IMR-90 (cell line): Measurements from ENCODE around the gene TTC21B. TPM values are rescaled to one million over a fixed set of nuclear protein-coding genes. Genes with fewer than 3 reads are reported as not detected.

ENCODE experiments used
- ATAC-seq: fragments of 200-7000 bp; cut with Tn5 transposase; 2 replicates; pipeline ENCODE4 v1.9.1; 2020; ENCODE audit warnings: low read depth, mild to moderate bottlenecking, moderate library complexity
- BruUV-seq: library from RNA; stranded (reverse); fragments of 400-500 nt; replicated peaks from 2 replicates; lab custom pipeline; 2021; lab: Mats Ljungman, UMichigan
- CTCF ChIA-PET: fragments of 300-600 bp; formaldehyde crosslinking; extraction: SDS; loops from one replicate; lab custom pipeline; 2021; ENCODE audit warnings: antibody characterized with exemption; lab: Yijun Ruan, JAX
- POLR2A ChIA-PET: fragments of 300-600 bp; sonication (Branson Sonifier 250); formaldehyde crosslinking; loops from one replicate; lab custom pipeline; 2022; ENCODE audit warnings: antibody characterized with exemption; ENCODE audit not compliant: unreplicated experiment; lab: Charles Lee
- DNase-seq: peaks from one replicate; pipeline ENCODE4 v3.0.0; 2013
- H2AFZ ChIP-seq: replicated peaks from 2 replicates; pipeline ENCODE3; 2013; ENCODE audit warnings: low read length, mild to moderate bottlenecking; ENCODE audit not compliant: poor library complexity
- H2AK5ac ChIP-seq: 2 replicates; pipeline ENCODE4 v1.6.1; 2013; ENCODE audit warnings: low read depth, low read length, inconsistent platforms
- H2AK9ac ChIP-seq: replicated peaks from 2 replicates; pipeline ENCODE3; 2013; ENCODE audit warnings: mild to moderate bottlenecking, low read depth, low read length, moderate library complexity; ENCODE audit not compliant: poor library complexity
- H2BK120ac ChIP-seq: 2 replicates; pipeline ENCODE4 v1.6.1; 2013; ENCODE audit warnings: low read depth, low read length, inconsistent platforms
- H2BK15ac ChIP-seq: 3 replicates; pipeline ENCODE4 v1.6.1; 2013; ENCODE audit warnings: low read depth, low read length, inconsistent platforms
- H2BK20ac ChIP-seq: 2 replicates; pipeline ENCODE4 v1.6.1; 2013; ENCODE audit warnings: low read depth, mild to moderate bottlenecking, inconsistent platforms, low read length, moderate library complexity
- H2BK5ac ChIP-seq: 2 replicates; pipeline ENCODE4 v1.6.1; 2013; ENCODE audit warnings: mild to moderate bottlenecking, low read depth, low read length, inconsistent platforms; ENCODE audit not compliant: poor library complexity, severe bottlenecking
- H3K14ac ChIP-seq: replicated peaks from 2 replicates; pipeline ENCODE4 v1.6.1; 2013; ENCODE audit warnings: low read depth, low read length, inconsistent platforms
- H3K18ac ChIP-seq: 2 replicates; pipeline ENCODE4 v1.6.1; 2013; ENCODE audit warnings: low read depth, low read length, control low read depth
- H3K23ac ChIP-seq: 2 replicates; pipeline ENCODE4 v1.6.1; 2013; ENCODE audit warnings: low read depth, low read length, inconsistent platforms
- H3K27ac ChIP-seq: 2 replicates; pipeline ENCODE4 v1.5.1; 2013; ENCODE audit warnings: mild to moderate bottlenecking, control low read depth, low read length; ENCODE audit not compliant: insufficient read depth
- H3K27me3 ChIP-seq: 2 replicates; pipeline ENCODE4 v1.6.1; 2013; ENCODE audit warnings: low read length; ENCODE audit not compliant: control insufficient read depth, insufficient read depth
- H3K36me3 ChIP-seq: 2 replicates; pipeline ENCODE4 v1.6.1; 2013; ENCODE audit warnings: low read length, mixed read lengths; ENCODE audit not compliant: control insufficient read depth, insufficient read depth
- H3K4ac ChIP-seq: 2 replicates; pipeline ENCODE4 v1.6.1; 2013; ENCODE audit warnings: low read depth, low read length, inconsistent platforms
- H3K4me1 ChIP-seq: 2 replicates; pipeline ENCODE4 v1.6.1; 2013; ENCODE audit warnings: low read length, mixed read lengths; ENCODE audit not compliant: control insufficient read depth, insufficient read depth
- H3K4me2 ChIP-seq: 2 replicates; pipeline ENCODE4 v1.6.1; 2013; ENCODE audit warnings: low read depth, mild to moderate bottlenecking, control low read depth, low read length, moderate library complexity
- H3K4me3 ChIP-seq: 2 replicates; pipeline ENCODE4 v1.5.1; 2013; ENCODE audit warnings: low read depth, mild to moderate bottlenecking, control low read depth, low read length, moderate library complexity; ENCODE audit not compliant: insufficient read depth
- H3K56ac ChIP-seq: 2 replicates; pipeline ENCODE4 v1.6.1; 2013; ENCODE audit warnings: low read length, inconsistent platforms; ENCODE audit not compliant: insufficient read depth; ENCODE audit errors: extremely low read depth
- H3K79me1 ChIP-seq, 2 experiments: 2 replicates each; pipeline ENCODE4 v1.6.1; 2013; ENCODE audit warnings: low read length in 2 of 2, inconsistent platforms in 1 of 2, low read depth in 1 of 2
- H3K9ac ChIP-seq: 2 replicates; pipeline ENCODE4 v1.6.1; 2013; ENCODE audit warnings: low read depth, low read length, control low read depth
- H3K9me1 ChIP-seq: 2 replicates; pipeline ENCODE4 v1.6.1; 2013; ENCODE audit warnings: low read length, inconsistent platforms; ENCODE audit not compliant: insufficient read depth
- H3K9me3 ChIP-seq: 2 replicates; pipeline ENCODE4 v1.6.1; 2013; ENCODE audit warnings: low read length; ENCODE audit not compliant: control insufficient read depth, insufficient read depth
- H4K20me1 ChIP-seq: 2 replicates; pipeline ENCODE4 v1.6.1; 2013; ENCODE audit warnings: low read length, inconsistent platforms; ENCODE audit not compliant: insufficient read depth
- H4K5ac ChIP-seq: 2 replicates; pipeline ENCODE4 v1.6.1; 2013; ENCODE audit warnings: mild to moderate bottlenecking, low read depth, low read length, control low read depth
- H4K8ac ChIP-seq, 2 experiments: 2 replicates each; pipeline ENCODE4 v1.6.1; 2013; ENCODE audit warnings: low read depth in 2 of 2, low read length in 2 of 2, control low read depth in 1 of 2, inconsistent platforms in 1 of 2
- H4K91ac ChIP-seq: 2 replicates; pipeline ENCODE4 v1.6.1; 2013; ENCODE audit warnings: low read depth, low read length, inconsistent platforms; ENCODE audit not compliant: insufficient read depth
- CEBPB ChIP-seq: IDR thresholded peaks from 2 replicates; pipeline ENCODE4 v1.6.1; 2012; ENCODE audit warnings: low read depth, low read length, improper control_type of control experiment
- WGBS, 2 experiments: methylation state at CpG; one replicate each; pipeline versions ENCODE4 v1.1.5 to v1.1.7; 2013; ENCODE audit warnings: missing lambda C conversion rate in 2 of 2; ENCODE audit not compliant: insufficient read length in 1 of 2; ENCODE audit errors: extremely low coverage in 2 of 2; 5-methylcytosine and 5-hydroxymethylcytosine counted together
- dilution Hi-C: fragments of 300-500 bp; cut with HindIII; formaldehyde crosslinking; loops from one replicate; pipeline ENCODE4 v1.14.3; 2018; ENCODE audit warnings: low sequenced_read_pairs; ENCODE audit not compliant: unreplicated experiment
- in situ Hi-C: fragments of 300-500 bp; cut with MboI; formaldehyde crosslinking; loops from 3 replicates; pipeline ENCODE4 v1.14.3; 2019; ENCODE audit warnings: low sequenced_read_pairs, inconsistent platforms, mixed read lengths
- intact Hi-C: fragments of 100-400 bp; cut with micrococcal nuclease; formaldehyde crosslinking; loops from 2 replicates; pipeline ENCODE4 v1.10.0; 2022
- polyA plus RNA-seq, 3 experiments: library from polyadenylated mRNA; depleted of rRNA; stranded (reverse); fragments of >200 nt; gene quantifications; 2 replicates each; pipeline ENCODE4 v1.2.3, GENCODE V29; 2012; ENCODE audit warnings: low replicate concordance in 1 of 3
- total RNA-seq: library from RNA; depleted of rRNA; stranded (reverse); fragments of >200 nt; gene quantifications from 2 replicates; pipeline ENCODE4 v1.2.3, GENCODE V29; 2012
- TF ChIP-seq, protein P1 (sequence below): fragments of 150-350 bp; IDR thresholded peaks from 2 replicates; pipeline ENCODE4 v1.6.1; 2016; ENCODE audit warnings: low read depth, mild to moderate bottlenecking, low read length, moderate library complexity, borderline replicate concordance

The TTC21B gene
- total and polyA plus RNA-seq, 2 of the 4 experiments (the other 2 are of a cell fraction) = 8.0 to 17.2 TPM

DNA sequence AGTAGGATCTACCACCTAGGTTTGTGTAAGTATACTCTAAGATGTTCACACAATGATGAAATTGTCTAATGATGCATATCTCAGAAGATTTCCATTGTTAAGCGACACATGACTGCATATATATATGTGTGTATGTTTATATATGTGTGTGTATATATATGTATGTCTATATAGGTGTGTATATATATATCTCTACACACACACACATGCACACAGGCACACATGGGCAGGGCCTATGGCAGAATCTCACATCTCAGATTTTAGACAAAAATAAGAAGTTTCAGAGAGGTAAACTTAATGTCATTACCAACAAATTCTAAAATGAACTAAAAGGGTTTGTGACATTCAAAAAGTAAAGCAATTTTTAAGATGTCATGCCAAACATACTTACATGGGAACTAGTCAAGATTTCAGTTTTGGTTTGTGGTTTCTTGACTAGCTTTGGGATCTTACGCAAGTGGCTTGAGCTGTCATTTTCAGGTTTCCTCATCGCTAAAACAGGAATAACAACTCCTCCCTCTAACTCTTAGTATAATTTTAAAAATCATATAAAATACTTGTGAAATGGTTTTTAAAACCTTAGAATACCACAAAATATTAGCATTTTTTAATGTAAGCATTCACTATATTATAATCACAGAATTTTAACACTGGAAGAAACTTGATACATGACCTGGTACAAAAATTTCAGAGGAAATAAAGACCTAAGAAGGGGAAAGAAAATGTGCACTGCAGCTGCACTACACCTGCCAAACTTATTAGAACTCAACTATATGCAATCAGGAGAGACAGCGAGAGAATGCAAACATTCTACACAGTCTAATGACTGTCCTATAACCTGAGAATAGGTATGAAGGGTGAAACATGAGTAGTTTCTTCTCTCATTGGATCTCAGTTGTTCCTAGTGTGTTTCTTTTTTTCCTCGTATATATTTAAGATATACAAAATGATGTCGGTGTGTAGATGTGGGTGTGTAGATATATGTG is 75.7 kb downstream of the TTC21B start:
- dilution Hi-C loops = no loop called here
- in situ Hi-C loops = loop anchor here (5.0 kb wide), 1 partner anchor 476 kb away; no protein-coding TSS in a partner anchor

More for the DNA sequence above, 75.7 kb downstream of the TTC21B start:
- WGBS, 2 experiments = no CpG with 5 or more reads among the region's 6 CpGs
- no peaks in the 10 kb centered on the region; the same call in 1 of the 2 replicates for H3K36me3 ChIP-seq
- intact Hi-C loops = loop anchor here (10.0 kb wide), 3 partner anchors 313 to 883 kb away; partner anchors contain the start of gene SCN2A
- no peaks in the 10 kb centered on the region for H4K20me1 ChIP-seq
- H2AK9ac ChIP-seq = no peak overlapping the region
- H2AFZ ChIP-seq = no peak overlapping the region
- H2BK20ac ChIP-seq = no peak overlapping the region
- no peaks in the 10 kb centered on the region for H3K27me3 ChIP-seq
- no peaks in the 10 kb centered on the region for H3K9me1 ChIP-seq
- H3K23ac ChIP-seq = no peak overlapping the region
- H3K9me3 ChIP-seq = no peaks in the 10 kb centered on the region
- no peak overlapping the region for H4K8ac ChIP-seq
- ATAC-seq = peak; percentile 18
- no peak overlapping the region for H2BK120ac ChIP-seq
- ChIA-PET CTCF (no interaction called here), POLR2A (no interaction called here)
- no peak overlapping the region for H3K4me2 ChIP-seq
- H2AK5ac ChIP-seq = no peak overlapping the region
- H3K56ac ChIP-seq = no peak overlapping the region
- peak; percentile 66 for DNase-seq
- no peak overlapping the region for H2BK5ac ChIP-seq
- no peak overlapping the region for H3K4ac ChIP-seq
- no peak overlapping the region for H3K27ac ChIP-seq
- TF ChIP-seq CEBPB = peak; percentile 91
- TF ChIP-seq, protein P1, sequence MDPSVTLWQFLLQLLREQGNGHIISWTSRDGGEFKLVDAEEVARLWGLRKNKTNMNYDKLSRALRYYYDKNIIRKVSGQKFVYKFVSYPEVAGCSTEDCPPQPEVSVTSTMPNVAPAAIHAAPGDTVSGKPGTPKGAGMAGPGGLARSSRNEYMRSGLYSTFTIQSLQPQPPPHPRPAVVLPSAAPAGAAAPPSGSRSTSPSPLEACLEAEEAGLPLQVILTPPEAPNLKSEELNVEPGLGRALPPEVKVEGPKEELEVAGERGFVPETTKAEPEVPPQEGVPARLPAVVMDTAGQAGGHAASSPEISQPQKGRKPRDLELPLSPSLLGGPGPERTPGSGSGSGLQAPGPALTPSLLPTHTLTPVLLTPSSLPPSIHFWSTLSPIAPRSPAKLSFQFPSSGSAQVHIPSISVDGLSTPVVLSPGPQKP = no peak
- no peaks in the 10 kb centered on the region for H3K79me1 ChIP-seq
- H3K4me1 ChIP-seq = no peaks in the 10 kb centered on the region; the same call in 1 of the 2 replicates
- H2BK15ac ChIP-seq = no peak overlapping the region
- H4K5ac ChIP-seq = no peak overlapping the region
- H3K4me3 ChIP-seq = no peak overlapping the region
- H3K18ac ChIP-seq = no peak overlapping the region
- H3K14ac ChIP-seq = no peak overlapping the region
- no TSS peak for BruUV-seq
- no peak overlapping the region for H3K9ac ChIP-seq
- no peak overlapping the region for H4K91ac ChIP-seq
